H9 (cell line): ENCODE data around the gene MEIS2. TPM values are rescaled to one million over a fixed set of nuclear protein-coding genes. Genes with fewer than 3 reads are reported as not detected.

Experiments used
- DNase-seq: peaks from one replicate; pipeline ENCODE4 v3.0.0-alpha.2; 2017
- H2AFZ ChIP-seq: one replicate; pipeline ENCODE4 v1.6.1; 2013; ENCODE audit warnings: mild to moderate bottlenecking, low read length, control low read depth, moderate library complexity
- H2AK5ac ChIP-seq: 2 replicates; pipeline ENCODE4 v1.6.1; 2013; ENCODE audit warnings: low read length, control low read depth, mixed read lengths; ENCODE audit not compliant: insufficient read length
- H2BK120ac ChIP-seq: one replicate; pipeline ENCODE4 v1.6.1; 2013; ENCODE audit warnings: low read depth, mild to moderate bottlenecking, low read length, control low read depth, inconsistent platforms; ENCODE audit not compliant: poor library complexity, severe bottlenecking
- H2BK12ac ChIP-seq: 2 replicates; pipeline ENCODE4 v1.6.1; 2013; ENCODE audit warnings: low read length, control low read depth, mixed read lengths, low read depth; ENCODE audit not compliant: insufficient read length
- H2BK15ac ChIP-seq: 2 replicates; pipeline ENCODE4 v1.6.1; 2013; ENCODE audit warnings: low read depth, low read length, control low read depth
- H2BK20ac ChIP-seq: one replicate; pipeline ENCODE4 v1.6.1; 2013; ENCODE audit warnings: low read depth, mild to moderate bottlenecking, low read length, control low read depth, inconsistent platforms; ENCODE audit not compliant: poor library complexity, severe bottlenecking
- H2BK5ac ChIP-seq: 2 replicates; pipeline ENCODE4 v1.6.1; 2013; ENCODE audit warnings: low read length, control low read depth, mixed read lengths; ENCODE audit not compliant: insufficient read length
- H3K14ac ChIP-seq: 2 replicates; pipeline ENCODE4 v1.6.1; 2013; ENCODE audit warnings: low read length, control low read depth; ENCODE audit not compliant: insufficient read depth
- H3K18ac ChIP-seq: 2 replicates; pipeline ENCODE4 v1.6.1; 2013; ENCODE audit warnings: low read depth, mild to moderate bottlenecking, mixed read lengths, low read length, control low read depth; ENCODE audit not compliant: insufficient read length
- H3K23ac ChIP-seq: 2 replicates; pipeline ENCODE4 v1.6.1; 2013; ENCODE audit warnings: low read length, control low read depth, mixed read lengths, low read depth; ENCODE audit not compliant: insufficient read length
- H3K23me2 ChIP-seq: 2 replicates; pipeline ENCODE4 v1.6.1; 2013; ENCODE audit warnings: low read depth, mild to moderate bottlenecking, mixed read lengths, low read length, control low read depth; ENCODE audit not compliant: insufficient read length, poor library complexity, severe bottlenecking
- H3K27ac ChIP-seq: 2 replicates; pipeline ENCODE4 v1.5.1; 2013; ENCODE audit warnings: low read length, control low read depth, mixed read lengths, low read depth; ENCODE audit not compliant: insufficient read length
- H3K27me3 ChIP-seq: 2 replicates; pipeline ENCODE4 v1.6.1; 2013; ENCODE audit warnings: low read length, control low read depth, inconsistent platforms; ENCODE audit not compliant: insufficient read depth
- H3K4ac ChIP-seq: 2 replicates; pipeline ENCODE4 v1.6.1; 2013; ENCODE audit warnings: low read depth, mild to moderate bottlenecking, control low read depth, inconsistent platforms, low read length, moderate library complexity
- H3K4me1 ChIP-seq: 2 replicates; pipeline ENCODE4 v1.6.1; 2013; ENCODE audit warnings: low read length, control low read depth, inconsistent platforms; ENCODE audit not compliant: insufficient read depth
- H3K4me2 ChIP-seq: 2 replicates; pipeline ENCODE4 v1.6.1; 2013; ENCODE audit warnings: low read length, control low read depth, mixed read lengths; ENCODE audit not compliant: insufficient read length, insufficient read depth
- H3K56ac ChIP-seq: 2 replicates; pipeline ENCODE4 v1.6.1; 2013; ENCODE audit warnings: low read depth, mild to moderate bottlenecking, mixed read lengths, low read length, control low read depth; ENCODE audit not compliant: insufficient read length
- H3K79me1 ChIP-seq: 2 replicates; pipeline ENCODE4 v1.6.1; 2013; ENCODE audit warnings: low read depth, mild to moderate bottlenecking, moderate library complexity, low read length, control low read depth, inconsistent platforms; ENCODE audit not compliant: insufficient read depth, poor library complexity, severe bottlenecking
- H3K79me2 ChIP-seq: 2 replicates; pipeline ENCODE4 v1.6.1; 2013; ENCODE audit warnings: low read length, control low read depth, inconsistent platforms; ENCODE audit not compliant: insufficient read depth
- H3K9ac ChIP-seq: 2 replicates; pipeline ENCODE4 v1.6.1; 2013; ENCODE audit warnings: low read length, control low read depth, mixed read lengths; ENCODE audit not compliant: insufficient read length; ENCODE audit errors: extremely low read depth
- H3K9me3 ChIP-seq: one replicate; pipeline ENCODE4 v1.6.1; 2013; ENCODE audit warnings: low read depth, low read length, inconsistent platforms; ENCODE audit not compliant: control insufficient read depth
- H3T11ph ChIP-seq: one replicate; pipeline ENCODE4 v1.6.1; 2013; ENCODE audit warnings: mild to moderate bottlenecking, low read length, control low read depth, inconsistent platforms
- H4K20me1 ChIP-seq: one replicate; pipeline ENCODE4 v1.6.1; 2013; ENCODE audit not compliant: control insufficient read depth, insufficient read length, insufficient read depth
- H4K5ac ChIP-seq: 2 replicates; pipeline ENCODE4 v1.6.1; 2013; ENCODE audit warnings: low read depth, mild to moderate bottlenecking, mixed read lengths, low read length, control low read depth; ENCODE audit not compliant: insufficient read length
- H4K8ac ChIP-seq: replicated peaks from 2 replicates; pipeline ENCODE4 v1.6.1; 2013; ENCODE audit warnings: low read length, control low read depth, mixed read lengths, low read depth; ENCODE audit not compliant: insufficient read length
- H4K91ac ChIP-seq: 2 replicates; pipeline ENCODE4 v1.6.1; 2013; ENCODE audit warnings: low read depth, mild to moderate bottlenecking, moderate library complexity, mixed read lengths, low read length, control low read depth; ENCODE audit not compliant: insufficient read length
- H3K27ac Mint-ChIP-seq, 3 experiments: 2 replicates in 2 of 3; 3 replicates in 1 of 3; pipeline ENCODE4 v1.8.0; 2020 to 2021; ENCODE audit warnings: mixed read lengths in 3 of 3, mild to moderate bottlenecking in 1 of 3, moderate library complexity in 1 of 3
- H3K27me3 Mint-ChIP-seq: 2 replicates; pipeline ENCODE4 v1.8.0; 2021; ENCODE audit warnings: low read depth, mild to moderate bottlenecking, moderate library complexity, mixed read lengths
- H3K36me3 Mint-ChIP-seq, 3 experiments: 2 replicates in 2 of 3; 3 replicates in 1 of 3; pipeline ENCODE4 v1.8.0; 2020 to 2021; ENCODE audit warnings: low read depth in 3 of 3, mixed read lengths in 3 of 3; ENCODE audit not compliant: insufficient read depth in 1 of 3
- H3K4me1 Mint-ChIP-seq, 2 experiments: 2 replicates each; pipeline ENCODE4 v1.8.0; 2020; ENCODE audit warnings: mixed read lengths in 2 of 2
- H3K4me3 Mint-ChIP-seq, 2 experiments: 2 replicates in 1 of 2; 3 replicates in 1 of 2; pipeline ENCODE4 v1.8.0; 2020 to 2021; ENCODE audit warnings: mild to moderate bottlenecking in 2 of 2, mixed read lengths in 2 of 2, moderate library complexity in 1 of 2
- H3K9me3 Mint-ChIP-seq, 2 experiments: 2 replicates in 1 of 2; 3 replicates in 1 of 2; pipeline ENCODE4 v1.8.0; 2020; ENCODE audit warnings: mild to moderate bottlenecking in 2 of 2, mixed read lengths in 2 of 2, moderate library complexity in 1 of 2
- CTCF ChIP-seq: fragments of 200-600 bp; sonication (generic); conservative IDR thresholded peaks from 3 replicates; pipeline ENCODE4 v1.8.0; 2021; ENCODE audit warnings: antibody characterized with exemption, mild to moderate bottlenecking
- WGBS: extraction: QIAGEN DNeasy Blood & Tissue Kit; methylation state at CpG from one replicate; pipeline ENCODE4 v1.1.7; 2013; ENCODE audit warnings: missing lambda C conversion rate, low lambda C conversion rate, mixed read lengths; ENCODE audit not compliant: insufficient read length; ENCODE audit errors: extremely low coverage; 5-methylcytosine and 5-hydroxymethylcytosine counted together
- total RNA-seq: library from RNA; stranded (reverse); gene quantifications from 2 replicates; pipeline ENCODE4 v1.2.1, GENCODE V29; 2021

The MEIS2 gene
- total RNA-seq, 1 experiment from 2014 or later = 0.35 TPM

GRCh38 chr15:37107744-37108380 lies 7.5 kb upstream of the MEIS2 start:
- Mint-ChIP-seq H3K36me3 (no peaks in the 10 kb centered on the region; a peak in 1 of 7 replicates), H3K9me3 (peaks cover 0 to 3% of the 10 kb centered on the region in 2 experiments; a peak in 3 of 5 replicates), H3K4me3 (peak overlapping the region in 1 of 2 experiments; percentile 89; a peak in 3 of 5 replicates), H3K27me3 (peaks cover 100% of the 10 kb centered on the region), H3K27ac (no peak overlapping the region), H3K4me1 (peaks cover 51 to 84% of the 10 kb centered on the region in 2 experiments)
- H3K23ac ChIP-seq = no peak overlapping the region
- H4K8ac ChIP-seq = no peak overlapping the region
- TF ChIP-seq CTCF = no peak
- H4K20me1 ChIP-seq = peaks cover 2% of the 10 kb centered on the region
- H3K4ac ChIP-seq = no peak overlapping the region
- peaks cover 2% of the 10 kb centered on the region; the same call in 1 of the 2 replicates for H3K4me1 ChIP-seq
- no peak overlapping the region for H2AFZ ChIP-seq
- H3K4me2 ChIP-seq = peak overlapping the region; percentile 97
- WGBS = no CpG with 5 or more reads among the region's 10 CpGs
- H3K79me2 ChIP-seq = no peaks in the 10 kb centered on the region
- no peak overlapping the region for H3K56ac ChIP-seq
- no peaks in the 10 kb centered on the region for H3K9me3 ChIP-seq
- H3K27ac ChIP-seq = no peak overlapping the region
- H2BK12ac ChIP-seq = no peak overlapping the region
- H2BK120ac ChIP-seq = no peak overlapping the region
- H3K23me2 ChIP-seq = peaks cover 22% of the 10 kb centered on the region
- H4K5ac ChIP-seq = no peak overlapping the region
- H2BK20ac ChIP-seq = no peak overlapping the region
- H3K27me3 ChIP-seq = peaks cover 74% of the 10 kb centered on the region; the same call in 1 of the 2 replicates
- no peak overlapping the region for H4K91ac ChIP-seq
- H2AK5ac ChIP-seq = no peak overlapping the region
- H3K14ac ChIP-seq = no peak overlapping the region
- H3K79me1 ChIP-seq = no peaks in the 10 kb centered on the region
- no peak overlapping the region for H3K18ac ChIP-seq
- no peak overlapping the region for H3K9ac ChIP-seq
- no peak overlapping the region for H3T11ph ChIP-seq
- no peak for DNase-seq
- no peak overlapping the region for H2BK15ac ChIP-seq
- no peak overlapping the region for H2BK5ac ChIP-seq
